Right atrium auricular region (tissue), 2 donors: ENCODE results near the gene COG1. TPM values are rescaled to one million over a fixed set of nuclear protein-coding genes. Genes with fewer than 3 reads are reported as not detected.
A peak's percentile ranks its signal among the peaks of the same experiment; 100 is the strongest.

Experiments used
- DNase-seq: peaks from one replicate; pipeline ENCODE4 v3.0.0-alpha.2; 2019; ENCODE audit warnings: low spot score
- H3K27ac ChIP-seq, 2 donors: fragments of 200-600 bp; sonication (generic); 1 replicate in 1 of 2; 2 replicates in 1 of 2; pipeline ENCODE4 v1.5.1; 2016 to 2019
- H3K27me3 ChIP-seq, 2 donors: fragments of 200-600 bp; sonication (generic); one replicate each; pipeline versions ENCODE4 v1.5.1 to v1.6.0; 2017 to 2019
- H3K36me3 ChIP-seq: fragments of 200-600 bp; sonication (generic); one replicate; pipeline ENCODE4 v1.5.1; 2016
- H3K4me1 ChIP-seq, 2 donors: fragments of 200-600 bp; sonication (generic); one replicate each; pipeline versions ENCODE4 v1.5.1 to v1.6.0; 2017 to 2019
- H3K4me3 ChIP-seq, 2 donors: fragments of 200-600 bp; sonication (generic); 1 replicate in 1 of 2; 2 replicates in 1 of 2; pipeline ENCODE4 v1.5.1; 2017 to 2019; ENCODE audit warnings: mild to moderate bottlenecking in 1 of 2, moderate library complexity in 1 of 2
- H3K9me3 ChIP-seq, 2 donors: fragments of 200-600 bp; sonication (generic); one replicate each; pipeline ENCODE4 v1.5.1; 2019
- CTCF ChIP-seq, 2 donors: fragments of 200-600 bp; sonication (generic); IDR thresholded peaks; one replicate each; pipeline ENCODE4 v1.5.1; 2019; ENCODE audit warnings: antibody characterized with exemption in 2 of 2
- total RNA-seq, 2 donors: library from RNA; depleted of rRNA; stranded (reverse); fragments of >200 nt; gene quantifications; one replicate each; pipeline ENCODE4 v1.1.0, GENCODE V29; 2016

COG1 gene
- total RNA-seq, 2 donors from 2014 or later, result 17.3 to 21.3 TPM

- Histone ChIP-seq H3K9me3 (no peaks in the 10 kb centered on the region), H3K36me3 (no peaks in the 10 kb centered on the region), H3K27me3 (no peaks in the 10 kb centered on the region), H3K4me3 (no peak overlapping the region), H3K27ac (peak overlapping the region in 1 of 2 donors; percentile 20), H3K4me1 (peaks cover 0 to 45% of the 10 kb centered on the region in 2 donors)
- TF ChIP-seq CTCF (IDR thresholded peaks at IDR 0.05), result no peak
- no peak for DNase-seq
Measured at GRCh38 chr17:73226556-73227172, 33.8 kb downstream of the COG1 start.

GRCh38 chr17:73227379-73227778 lies 34.5 kb downstream of the COG1 start:
- H3K4me1 ChIP-seq, result peaks cover 0 to 45% of the 10 kb centered on the region in 2 donors
- no peak for DNase-seq
- H3K4me3 ChIP-seq, result no peak overlapping the region
- no peaks in the 10 kb centered on the region for H3K27me3 ChIP-seq
- no peak for TF ChIP-seq CTCF (IDR thresholded peaks at IDR 0.05)
- no peaks in the 10 kb centered on the region for H3K9me3 ChIP-seq
- H3K36me3 ChIP-seq, result no peaks in the 10 kb centered on the region
- peak overlapping the region; percentile 20 to 62 for H3K27ac ChIP-seq

GRCh38 chr17:73227944-73228343 lies 35.1 kb downstream of the COG1 start:
- Histone ChIP-seq H3K9me3 (no peaks in the 10 kb centered on the region), H3K27me3 (no peaks in the 10 kb centered on the region), H3K4me1 (peaks cover 0 to 42% of the 10 kb centered on the region in 2 donors), H3K4me3 (no peak overlapping the region), H3K36me3 (no peaks in the 10 kb centered on the region), H3K27ac (peak overlapping the region; percentile 20 to 62)
- no peak for DNase-seq
- TF ChIP-seq CTCF (IDR thresholded peaks at IDR 0.05), result no peak

GRCh38 chr17:73228748-73229236 lies 35.9 kb downstream of the COG1 start:
- Histone ChIP-seq H3K9me3 (no peaks in the 10 kb centered on the region), H3K4me1 (peaks cover 0 to 48% of the 10 kb centered on the region in 2 donors), H3K27me3 (no peaks in the 10 kb centered on the region), H3K4me3 (no peak overlapping the region), H3K27ac (peak overlapping the region; percentile 20 to 62), H3K36me3 (no peaks in the 10 kb centered on the region)
- TF ChIP-seq CTCF (IDR thresholded peaks at IDR 0.05), result no peak
- DNase-seq, result peak; percentile 83

- H3K36me3 ChIP-seq, result no peaks in the 10 kb centered on the region
- no peak overlapping the region for H3K27ac ChIP-seq
- peaks cover 0 to 51% of the 10 kb centered on the region in 2 donors for H3K4me1 ChIP-seq
- no peak for DNase-seq
- H3K27me3 ChIP-seq, result no peaks in the 10 kb centered on the region
- no peak overlapping the region for H3K4me3 ChIP-seq
- no peak for TF ChIP-seq CTCF (IDR thresholded peaks at IDR 0.05)
- H3K9me3 ChIP-seq, result no peaks in the 10 kb centered on the region
Measured at GRCh38 chr17:73230088-73230487, 37.2 kb downstream of the COG1 start.

GRCh38 chr17:73231395-73231794 lies 38.5 kb downstream of the COG1 start:
- no peak for DNase-seq
- Histone ChIP-seq H3K27ac (peak overlapping the region; percentile 90 to 94), H3K4me1 (peaks cover 0 to 51% of the 10 kb centered on the region in 2 donors), H3K36me3 (peaks cover 12% of the 10 kb centered on the region), H3K4me3 (peak overlapping the region; percentile 99 to 100), H3K27me3 (no peaks in the 10 kb centered on the region), H3K9me3 (no peaks in the 10 kb centered on the region)
- TF ChIP-seq CTCF (IDR thresholded peaks at IDR 0.05), result no peak
